Measurements from ENCODE around the gene FGD2. TPM values are rescaled to one million over a fixed set of nuclear protein-coding genes. Genes with fewer than 3 reads are reported as not detected.
A peak's percentile ranks its signal among the peaks of the same experiment; 100 is the strongest.

FGD2 gene
- total RNA-seq, 4 donors from 2014 or later, result 11.6 to 34.5 (median 22.5) TPM

DNA sequence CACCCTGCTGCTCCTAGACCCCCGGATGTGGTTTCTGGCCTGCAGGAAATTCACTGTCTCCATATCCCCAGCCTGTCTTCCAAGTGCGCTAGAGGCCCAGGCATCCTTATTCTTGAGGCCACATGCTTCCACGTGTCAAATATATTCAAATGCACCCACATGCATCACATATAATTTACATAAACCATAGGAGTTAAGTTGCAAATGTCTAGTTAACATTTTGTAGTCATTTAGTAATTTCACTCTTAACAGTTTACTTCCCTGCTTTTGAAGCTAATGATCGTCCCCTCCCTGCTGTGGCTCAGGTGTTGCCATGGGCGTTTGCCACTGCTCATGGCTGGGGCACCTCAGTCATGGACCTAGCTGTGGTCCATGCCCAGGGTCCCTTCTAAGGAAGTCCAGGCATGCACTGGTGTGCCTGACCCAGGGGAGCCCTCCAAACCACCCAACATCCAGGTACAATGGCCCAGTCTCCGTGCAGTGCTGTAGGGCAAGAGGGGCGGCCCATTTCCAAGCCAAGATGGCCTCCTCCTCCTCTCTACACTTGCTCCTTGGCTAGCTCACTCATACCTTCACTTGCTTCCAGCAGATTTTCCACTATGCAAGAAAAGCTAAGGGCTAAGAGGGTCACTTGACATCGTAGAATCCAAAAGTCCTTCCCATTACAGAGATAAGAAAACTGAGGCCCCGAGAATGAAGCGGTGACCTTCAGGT lies 42.4 kb downstream of the FGD2 start:
- TF ChIP-seq, protein P1, sequence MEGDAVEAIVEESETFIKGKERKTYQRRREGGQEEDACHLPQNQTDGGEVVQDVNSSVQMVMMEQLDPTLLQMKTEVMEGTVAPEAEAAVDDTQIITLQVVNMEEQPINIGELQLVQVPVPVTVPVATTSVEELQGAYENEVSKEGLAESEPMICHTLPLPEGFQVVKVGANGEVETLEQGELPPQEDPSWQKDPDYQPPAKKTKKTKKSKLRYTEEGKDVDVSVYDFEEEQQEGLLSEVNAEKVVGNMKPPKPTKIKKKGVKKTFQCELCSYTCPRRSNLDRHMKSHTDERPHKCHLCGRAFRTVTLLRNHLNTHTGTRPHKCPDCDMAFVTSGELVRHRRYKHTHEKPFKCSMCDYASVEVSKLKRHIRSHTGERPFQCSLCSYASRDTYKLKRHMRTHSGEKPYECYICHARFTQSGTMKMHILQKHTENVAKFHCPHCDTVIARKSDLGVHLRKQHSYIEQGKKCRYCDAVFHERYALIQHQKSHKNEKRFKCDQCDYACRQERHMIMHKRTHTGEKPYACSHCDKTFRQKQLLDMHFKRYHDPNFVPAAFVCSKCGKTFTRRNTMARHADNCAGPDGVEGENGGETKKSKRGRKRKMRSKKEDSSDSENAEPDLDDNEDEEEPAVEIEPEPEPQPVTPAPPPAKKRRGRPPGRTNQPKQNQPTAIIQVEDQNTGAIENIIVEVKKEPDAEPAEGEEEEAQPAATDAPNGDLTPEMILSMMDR (IDR thresholded peaks at IDR 0.05), result no peak
- TF ChIP-seq EP300 (IDR thresholded peaks at IDR 0.05) (no peak), POLR2A (IDR thresholded peaks at IDR 0.05) (no peak)
- Histone ChIP-seq H3K9me3 (no peaks in the 10 kb centered on the region), H3K27me3 (no peaks in the 10 kb centered on the region), H3K4me1 (peaks cover 0 to 21% (median 11%) of the 10 kb centered on the region in 3 donors), H3K36me3 (no peaks in the 10 kb centered on the region), H3K4me3 (no peak overlapping the region), H3K27ac (no peak overlapping the region)
- WGBS, 2 donors (ENCODE audit: low coverage in 1 of 2), result 84 to 93% methylated on average over 7 to 8 of the region's 10 CpGs
- ATAC-seq, result no peak

DNA sequence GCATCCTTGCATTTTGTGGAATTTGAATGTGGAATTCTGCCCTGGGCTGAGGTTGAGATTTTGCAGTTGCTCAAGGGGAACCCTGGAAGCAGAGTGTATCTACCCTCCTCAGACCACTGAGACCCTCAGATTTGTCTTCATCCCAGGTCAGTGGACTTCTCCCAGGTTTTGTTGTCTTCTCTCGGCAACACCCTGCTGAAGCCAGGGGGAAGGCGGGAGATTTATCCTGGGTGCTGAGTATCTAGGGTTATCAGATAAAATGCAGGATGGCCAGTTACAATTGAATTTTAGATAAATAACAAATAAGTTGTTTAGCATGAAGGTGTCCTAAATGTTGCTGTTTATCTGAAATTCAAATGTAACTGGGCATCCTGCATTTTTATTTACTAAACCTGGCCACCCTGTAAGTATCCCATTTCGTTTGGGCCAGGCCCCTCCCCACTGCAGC lies 43.0 kb downstream of the FGD2 start:
- Histone ChIP-seq H3K27me3 (no peaks in the 10 kb centered on the region), H3K4me3 (no peak overlapping the region), H3K36me3 (no peaks in the 10 kb centered on the region), H3K4me1 (peaks cover 0 to 21% (median 11%) of the 10 kb centered on the region in 3 donors), H3K27ac (peak overlapping the region in 1 of 4 donors; percentile 19), H3K9me3 (no peaks in the 10 kb centered on the region)
- no peak for ATAC-seq
- TF ChIP-seq EP300 (IDR thresholded peaks at IDR 0.05) (no peak), POLR2AphosphoS5 (IDR thresholded peaks at IDR 0.05) (no peak), POLR2A (IDR thresholded peaks at IDR 0.05) (no peak)
- TF ChIP-seq, protein P1 (IDR thresholded peaks at IDR 0.05), result no peak
- 40 to 58% methylated on average over 1 to 3 of the region's 3 CpGs for WGBS, 2 donors (ENCODE audit: low coverage in 1 of 2)

DNA sequence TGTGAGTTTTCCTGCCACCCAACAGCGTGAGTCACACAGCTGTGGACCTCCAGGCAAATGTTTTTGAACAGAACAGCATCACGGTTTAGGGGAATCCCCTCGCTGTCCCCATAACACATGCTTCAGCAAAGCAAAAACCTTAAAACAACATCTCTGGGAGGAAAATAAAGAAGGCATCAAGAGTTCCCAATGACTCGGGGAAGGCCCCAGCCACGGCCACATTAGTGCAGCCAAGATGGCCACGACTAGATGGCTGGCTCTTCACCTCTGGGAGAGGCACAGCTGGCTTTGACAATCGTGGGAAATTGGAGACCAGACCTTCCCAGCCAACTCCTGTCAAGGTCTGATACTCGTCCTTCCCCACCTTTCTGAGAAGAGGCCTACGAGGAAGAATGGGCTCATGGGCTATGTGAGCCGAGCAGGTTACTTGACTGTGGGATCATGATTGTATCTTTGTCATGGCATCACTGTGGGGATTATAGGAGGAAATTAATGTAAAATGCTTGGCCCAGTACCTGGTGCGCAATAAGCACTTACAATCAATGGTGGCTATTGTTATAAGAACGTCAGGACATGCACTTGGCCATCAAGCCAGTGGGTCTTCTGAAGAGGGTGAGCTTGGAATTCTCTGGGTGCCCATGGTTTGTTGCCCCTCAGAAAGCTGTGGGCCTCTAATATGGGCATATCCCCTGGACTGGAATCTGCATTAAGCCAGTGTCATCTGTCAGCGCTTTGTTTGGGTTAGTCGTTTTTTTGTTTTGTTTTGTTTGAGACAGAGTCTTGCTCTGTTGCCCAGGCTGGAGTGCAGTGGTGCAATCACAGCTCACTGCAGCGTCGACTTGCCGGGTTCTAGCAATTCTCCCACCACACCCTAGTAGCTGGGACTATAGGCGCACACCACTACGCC lies 43.6 kb downstream of the FGD2 start:
- no peak overlapping the region for H3K4me3 ChIP-seq
- H3K36me3 ChIP-seq, result no peaks in the 10 kb centered on the region
- TF ChIP-seq POLR2A (IDR thresholded peaks at IDR 0.05), result no peak
- peak overlapping the region in 2 of 4 donors; percentile 25 to 53 for H3K27ac ChIP-seq
- no peaks in the 10 kb centered on the region for H3K27me3 ChIP-seq
- WGBS, 2 donors (ENCODE audit: low coverage in 1 of 2), result 74 to 79% methylated on average over 7 to 11 of the region's 19 CpGs
- no peaks in the 10 kb centered on the region for H3K9me3 ChIP-seq
- H3K4me1 ChIP-seq, result peaks cover 0 to 21% (median 11%) of the 10 kb centered on the region in 3 donors
- ATAC-seq, result no peak

DNA sequence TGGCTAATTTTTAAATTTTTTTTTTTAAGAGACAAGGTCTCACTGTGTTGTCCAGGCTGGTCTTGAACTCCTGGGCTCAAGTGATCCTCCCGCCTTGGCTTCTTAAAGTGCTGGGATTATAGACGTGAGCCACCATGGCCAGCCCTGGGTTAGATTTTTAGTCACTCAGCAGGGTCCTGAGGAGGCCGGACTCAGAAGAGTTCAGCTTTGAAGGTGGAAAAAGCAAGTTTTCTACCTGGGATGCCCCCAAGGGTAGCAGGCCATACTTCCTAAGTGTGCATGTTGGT lies 44.2 kb downstream of the FGD2 start:
- TF ChIP-seq EP300 (IDR thresholded peaks at IDR 0.05) (no peak), POLR2A (IDR thresholded peaks at IDR 0.05) (no peak), POLR2AphosphoS5 (IDR thresholded peaks at IDR 0.05) (no peak)
- TF ChIP-seq, protein P1 (IDR thresholded peaks at IDR 0.05), result no peak
- no peak for ATAC-seq
- Histone ChIP-seq H3K27ac (peak overlapping the region in 3 of 4 donors; percentile 25 to 56 (median 53)), H3K4me1 (peaks cover 0 to 21% (median 11%) of the 10 kb centered on the region in 3 donors), H3K27me3 (no peaks in the 10 kb centered on the region), H3K9me3 (no peaks in the 10 kb centered on the region), H3K4me3 (no peak overlapping the region), H3K36me3 (no peaks in the 10 kb centered on the region)
- 100% methylated on average over 1 of the region's 3 CpGs; no CpG with 5 or more reads in 1 of the 2 donors for WGBS, 2 donors (ENCODE audit: low coverage in 1 of 2)

DNA sequence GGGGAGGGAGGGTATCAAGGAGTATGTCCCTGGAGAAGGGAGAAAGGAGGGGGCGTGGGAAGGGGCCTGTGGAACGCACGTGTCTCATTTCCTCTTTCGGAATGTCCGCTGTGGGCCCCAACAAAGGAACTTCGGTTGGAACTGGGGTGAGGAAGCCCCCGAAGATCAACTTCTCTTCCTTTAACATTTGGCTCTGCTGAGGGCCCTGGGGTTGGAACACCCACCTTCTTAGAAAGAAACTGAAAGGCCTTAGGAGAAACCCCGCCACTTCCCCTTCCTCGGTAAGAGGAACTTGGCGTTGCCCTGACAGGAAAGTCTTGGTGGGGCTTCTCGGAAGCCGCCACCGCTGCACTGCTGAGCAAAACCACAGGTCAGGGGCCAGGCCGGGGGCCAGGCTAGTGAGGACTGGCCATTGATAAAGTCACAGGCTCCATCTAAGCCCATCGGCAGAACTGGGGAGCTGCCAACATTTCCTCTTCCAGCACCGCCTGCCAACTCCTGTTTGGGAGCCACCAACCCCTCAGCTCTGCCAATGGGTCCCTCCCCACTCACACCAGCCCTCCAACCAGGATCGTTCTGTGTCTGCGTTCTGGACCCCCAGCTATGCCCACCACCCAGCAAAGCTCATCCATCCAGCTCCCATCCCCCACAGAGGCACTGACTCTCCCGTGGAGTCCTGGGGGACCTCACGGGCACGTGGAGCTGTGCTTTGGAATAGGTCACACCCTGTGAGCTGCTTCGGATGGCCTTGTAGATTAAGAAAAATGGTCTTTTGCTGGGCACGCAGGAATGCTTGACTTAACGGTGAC lies 44.8 kb downstream of the FGD2 start:
- ATAC-seq, result peak; percentile 49
- Histone ChIP-seq H3K36me3 (no peaks in the 10 kb centered on the region), H3K4me3 (no peak overlapping the region), H3K4me1 (peaks cover 0 to 21% (median 11%) of the 10 kb centered on the region in 3 donors), H3K27me3 (no peaks in the 10 kb centered on the region), H3K27ac (peak overlapping the region in 3 of 4 donors; percentile 39 to 56 (median 53)), H3K9me3 (no peaks in the 10 kb centered on the region)
- WGBS, 2 donors (ENCODE audit: low coverage in 1 of 2), result 30 to 36% methylated on average over 2 to 12 of the region's 24 CpGs
- TF ChIP-seq POLR2A (IDR thresholded peaks at IDR 0.05) (no peak), POLR2AphosphoS5 (IDR thresholded peaks at IDR 0.05) (peak; percentile 28)
